HG03565 (cell line): ENCODE measurements around the gene TAF1A.

ENCODE experiments used
- ATAC-seq: cut with Tn5 transposase; IDR thresholded peaks from one replicate; pipeline ENCODE4 v1.9.1; 2021; ENCODE audit warnings: mild to moderate bottlenecking, moderate library complexity; ENCODE audit not compliant: unreplicated experiment

Gene TAF1A

GRCh38 chr1:222600281-222600680, 10.5 kb upstream of the TAF1A start:
- no peak for ATAC-seq

GRCh38 chr1:222596696-222597095, 7.0 kb upstream of the TAF1A start:
- ATAC-seq = no peak

GRCh38 chr1:222594789-222595188, 5.1 kb upstream of the TAF1A start:
- ATAC-seq = no peak

GRCh38 chr1:222592171-222592570, 2.4 kb upstream of the TAF1A start:
- ATAC-seq = no peak

- no peak for ATAC-seq
These were observed 1.6 kb downstream of the TAF1A start for GRCh38 chr1:222588135-222588534.

- ATAC-seq = no peak
These were observed 2.9 kb downstream of the TAF1A start for GRCh38 chr1:222586842-222587241.

- ATAC-seq = peak; percentile 76
These were observed 6.7 kb downstream of the TAF1A start for GRCh38 chr1:222583079-222583478.

GRCh38 chr1:222582099-222582774, 7.5 kb downstream of the TAF1A start:
- peak; percentile 58 for ATAC-seq

GRCh38 chr1:222579316-222579715, 10.4 kb downstream of the TAF1A start:
- no peak for ATAC-seq

GRCh38 chr1:222570837-222571236, 18.9 kb downstream of the TAF1A start:
- ATAC-seq = no peak

GRCh38 chr1:222561656-222562055, 28.1 kb downstream of the TAF1A start:
- no peak for ATAC-seq

GRCh38 chr1:222557574-222557973, 32.2 kb downstream of the TAF1A start:
- no peak for ATAC-seq

- no peak for ATAC-seq
These were observed 32.6 kb downstream of the TAF1A start for GRCh38 chr1:222557148-222557547.

- no peak for ATAC-seq
These were observed 33.6 kb downstream of the TAF1A start for GRCh38 chr1:222555992-222556615.

GRCh38 chr1:222554177-222554576, 35.6 kb downstream of the TAF1A start:
- no peak for ATAC-seq

- ATAC-seq = no peak
These were observed 36.9 kb downstream of the TAF1A start for GRCh38 chr1:222552882-222553281.

- no peak for ATAC-seq
These were observed 41.6 kb downstream of the TAF1A start, which contains the start of gene HHIPL2 for GRCh38 chr1:222547944-222548671. TSS of gene HHIPL2 (minus strand) at chr1:222548104. CDS start at chr1:222548044, 60 bp downstream.

- no peak for ATAC-seq
These were observed 42.5 kb downstream of the TAF1A start for GRCh38 chr1:222547260-222547614.

- no peak for ATAC-seq
These were observed 43.0 kb downstream of the TAF1A start for GRCh38 chr1:222546548-222547259.

GRCh38 chr1:222546091-222546490, 43.6 kb downstream of the TAF1A start:
- no peak for ATAC-seq

- ATAC-seq = no peak
These were observed 45.9 kb downstream of the TAF1A start for GRCh38 chr1:222543817-222544216.
